Renal pelvis (tissue), 12 donors: ENCODE results near the gene TRIM21. TPM values are rescaled to one million over a fixed set of nuclear protein-coding genes. Genes with fewer than 3 reads are reported as not detected.
"Not testable (repeated sequence)": the region's sequence is repeated elsewhere in the genome, so short reads cannot be mapped to it uniquely, and the experiment has no call there.

Experiments
- DNase-seq: peaks from one replicate; pipeline ENCODE4 v3.0.0-alpha.2; 2013
- long read RNA-seq, 16 experiments: transcript quantifications; one replicate each; lab custom pipeline, GENCODE V29; 2026
- polyA plus RNA-seq, 3 donors: library from polyadenylated mRNA; unstranded; fragments of 120-200 nt; gene quantifications; one replicate each; pipeline ENCODE4 v1.2.1, GENCODE V29; 2013; ENCODE audit not compliant: insufficient read length in 3 of 3

Gene TRIM21
- polyA plus RNA-seq: 10 to 100 TPM; 20.2 to 22.7 (median 21.8) TPM
- long read RNA-seq, donor 1, partial matches to known transcripts: 0 of 3 reads
- long read RNA-seq, donor 1, other reads (novel, unspliced or antisense): 0 of 3 reads
- long read RNA-seq, donor 2, transcript TRIM21-201 (7 exons, 1,924 nt): major isoform, 6 of 6 reads
- long read RNA-seq, donor 2, partial matches to known transcripts: 0 of 6 reads
- long read RNA-seq, donor 2, other reads (novel, unspliced or antisense): 0 of 6 reads
- long read RNA-seq, donor 3, partial matches to known transcripts: 8 of 11 reads
- long read RNA-seq, donor 3, other reads (novel, unspliced or antisense): 0 of 11 reads
- long read RNA-seq, donor 4, transcript TRIM21-201 (7 exons, 1,924 nt): major isoform, 5 of 5 reads
- long read RNA-seq, donor 4, partial matches to known transcripts: 0 of 5 reads
- long read RNA-seq, donor 4, other reads (novel, unspliced or antisense): 0 of 5 reads
- long read RNA-seq, donor 5, partial matches to known transcripts: 0 of 3 reads
- long read RNA-seq, donor 5, other reads (novel, unspliced or antisense): 0 of 3 reads
- long read RNA-seq, donor 6, transcript TRIM21-201 (7 exons, 1,924 nt): major isoform, 5 of 10 reads
- long read RNA-seq, donor 6, partial matches to known transcripts: 5 of 10 reads
- long read RNA-seq, donor 6, other reads (novel, unspliced or antisense): 0 of 10 reads
- long read RNA-seq, donor 7, partial matches to known transcripts: 5 of 8 reads
- long read RNA-seq, donor 7, other reads (novel, unspliced or antisense): 0 of 8 reads
- long read RNA-seq, donor 8, partial matches to known transcripts: 0 of 4 reads
- long read RNA-seq, donor 8, other reads (novel, unspliced or antisense): 0 of 4 reads
- long read RNA-seq, donor 9, transcript TRIM21-201 (7 exons, 1,924 nt): major isoform, 8 of 8 reads
- long read RNA-seq, donor 9, partial matches to known transcripts: 0 of 8 reads
- long read RNA-seq, donor 9, other reads (novel, unspliced or antisense): 0 of 8 reads
- long read RNA-seq, donor 10, partial matches to known transcripts: 0 of 4 reads
- long read RNA-seq, donor 10, other reads (novel, unspliced or antisense): 0 of 4 reads
- long read RNA-seq, donor 11: 0 reads
- long read RNA-seq, donor 12, partial matches to known transcripts: 0 of 2 reads
- long read RNA-seq, donor 12, other reads (novel, unspliced or antisense): 0 of 2 reads
- long read RNA-seq, donor 13, partial matches to known transcripts: 0 of 3 reads
- long read RNA-seq, donor 13, other reads (novel, unspliced or antisense): 0 of 3 reads
- long read RNA-seq, donor 14: 0 reads
- long read RNA-seq, donor 15, transcript TRIM21-201 (7 exons, 1,924 nt): major isoform, 6 of 24 reads
- long read RNA-seq, donor 15, partial matches to known transcripts: 18 of 24 reads
- long read RNA-seq, donor 15, other reads (novel, unspliced or antisense): 0 of 24 reads
- long read RNA-seq, donor 16, partial matches to known transcripts: 0 of 2 reads
- long read RNA-seq, donor 16, other reads (novel, unspliced or antisense): 0 of 2 reads

- peak; percentile 90 for DNase-seq
Measured at GRCh38 chr11:4393209-4393857, at the start of gene TRIM21. Gene TRIM21 (minus strand): TSS chr11:4393702. CDS start chr11:4390409, 3,293 bp downstream.

GRCh38 chr11:4441515-4441914, 48.0 kb upstream of the TRIM21 start:
- no peak for DNase-seq

GRCh38 chr11:4436411-4436810, 42.9 kb upstream of the TRIM21 start:
- no peak for DNase-seq

GRCh38 chr11:4433856-4434255, 40.4 kb upstream of the TRIM21 start:
- no peak for DNase-seq

- no peak for DNase-seq
Measured at GRCh38 chr11:4430051-4430450, 36.5 kb upstream of the TRIM21 start.

GRCh38 chr11:4418403-4418802, 24.9 kb upstream of the TRIM21 start:
- DNase-seq: no peak

GRCh38 chr11:4416816-4417215, 23.3 kb upstream of the TRIM21 start:
- DNase-seq: no peak

GRCh38 chr11:4416306-4416705, 22.8 kb upstream of the TRIM21 start:
- DNase-seq: no peak

GRCh38 chr11:4406206-4406605, 12.7 kb upstream of the TRIM21 start:
- not testable (repeated sequence) for DNase-seq

GRCh38 chr11:4393858-4394223, 339 bp upstream of the TRIM21 start:
- no peak for DNase-seq

- DNase-seq: no peak
Measured at GRCh38 chr11:4388221-4388620, 5.3 kb downstream of the TRIM21 start.

GRCh38 chr11:4385978-4386740, 7.3 kb downstream of the TRIM21 start:
- no peak for DNase-seq

- no peak for DNase-seq
Measured at GRCh38 chr11:4381901-4382300, 11.6 kb downstream of the TRIM21 start.

GRCh38 chr11:4375431-4376140, 17.9 kb downstream of the TRIM21 start:
- DNase-seq: no peak

- DNase-seq: no peak
Measured at GRCh38 chr11:4370166-4370565, 23.3 kb downstream of the TRIM21 start.

GRCh38 chr11:4368286-4368685, 25.2 kb downstream of the TRIM21 start, which contains the start of gene OR52B4:
Gene OR52B4 (minus strand): TSS chr11:4368386. CDS start chr11:4368295, 91 bp downstream.
- DNase-seq: no peak

- DNase-seq: not testable (repeated sequence)
Measured at GRCh38 chr11:4348142-4348541, 45.4 kb downstream of the TRIM21 start.

- not testable (repeated sequence) for DNase-seq
Measured at GRCh38 chr11:4345366-4345765, 48.1 kb downstream of the TRIM21 start.
